Stimulated activated CD8-positive, alpha-beta memory T cell treated with anti-CD3 and anti-CD28 coated beads, Interleukin-7, amount 100 ng/mL, for 48 hours (primary cell): ENCODE data around the gene BOD1L1.

ENCODE experiments used
- DNase-seq, 2 donors: peaks; one replicate each; pipeline ENCODE4 v3.0.0-alpha.2; 2020; ENCODE audit warnings: low read depth in 1 of 2; ENCODE audit errors: extremely low read depth in 1 of 2

The BOD1L1 gene

GRCh38 chr4:13541176-13541604 is 86.3 kb downstream of the BOD1L1 start:
- DNase-seq = no peak

GRCh38 chr4:13540446-13541175 is 86.9 kb downstream of the BOD1L1 start:
- no peak for DNase-seq

GRCh38 chr4:13539619-13540445 is 87.7 kb downstream of the BOD1L1 start:
- DNase-seq = no peak

GRCh38 chr4:13539047-13539618 is 88.4 kb downstream of the BOD1L1 start:
- no peak for DNase-seq

GRCh38 chr4:13538427-13538973 is 89.0 kb downstream of the BOD1L1 start:
- no peak for DNase-seq

GRCh38 chr4:13537832-13538177 is 89.7 kb downstream of the BOD1L1 start:
- DNase-seq = no peak

GRCh38 chr4:13537011-13537831 is 90.3 kb downstream of the BOD1L1 start:
- DNase-seq = no peak

GRCh38 chr4:13536607-13537006 is 90.9 kb downstream of the BOD1L1 start:
- no peak for DNase-seq

GRCh38 chr4:13535708-13536361 is 91.7 kb downstream of the BOD1L1 start:
- DNase-seq = no peak

GRCh38 chr4:13535118-13535517 is 92.4 kb downstream of the BOD1L1 start:
- no peak for DNase-seq

GRCh38 chr4:13534344-13535063 is 93.0 kb downstream of the BOD1L1 start:
- no peak for DNase-seq

- no peak for DNase-seq
Measured at GRCh38 chr4:13533670-13534343, 93.7 kb downstream of the BOD1L1 start.

GRCh38 chr4:13531625-13531998 is 95.9 kb downstream of the BOD1L1 start:
- DNase-seq = no peak

GRCh38 chr4:13530823-13531624 is 96.5 kb downstream of the BOD1L1 start:
- DNase-seq = no peak

GRCh38 chr4:13529128-13529919 is 98.2 kb downstream of the BOD1L1 start:
- no peak for DNase-seq

GRCh38 chr4:13528821-13529127 is 98.8 kb downstream of the BOD1L1 start:
- DNase-seq = no peak

GRCh38 chr4:13527981-13528820 is 99.3 kb downstream of the BOD1L1 start:
- DNase-seq = peak in 1 of 2 donors; percentile 42
